Transverse colon (tissue), 3 donors: ENCODE data around the gene BCL7B.

Source experiments
- CTCF ChIP-seq, 5 experiments: fragments of 200-600 bp in 3 of 5; fragments of 450-650 bp in 2 of 5; sonication (generic) in 3 of 5; IDR thresholded peaks; 1 replicate in 2 of 5; 2 replicates in 3 of 5; pipeline ENCODE4 v1.5.1; 2016 to 2017; ENCODE audit warnings: antibody characterized with exemption in 5 of 5, inconsistent platforms in 3 of 5, mild to moderate bottlenecking in 2 of 5, moderate library complexity in 1 of 5
- EP300 ChIP-seq: sonication (generic); formaldehyde crosslinking; IDR thresholded peaks from one replicate; pipeline ENCODE4 v1.6.1; 2017; ENCODE audit warnings: antibody characterized with exemption, low read depth
- POLR2A ChIP-seq: fragments of 450-650 bp; IDR thresholded peaks from one replicate; pipeline ENCODE4 v1.6.1; 2016; ENCODE audit warnings: antibody characterized with exemption, mild to moderate bottlenecking, moderate library complexity

- TF ChIP-seq EP300 (no peak), POLR2A (no peak), CTCF (IDR thresholded peaks at IDR 0.05) (no peak)
Measured at GRCh38 chr7:73567846-73568685, 10.6 kb upstream of the BCL7B start.
